Neutrophil (primary cell): ENCODE measurements around the gene KIF26B.

Experiments
- H3K27ac ChIP-seq: fragments of 200-600 bp; sonication (generic); 2 replicates; pipeline ENCODE4 v1.5.1; 2016; ENCODE audit warnings: mild to moderate bottlenecking, moderate library complexity
- H3K27me3 ChIP-seq: fragments of 200-600 bp; sonication (generic); 2 replicates; pipeline ENCODE4 v1.6.0; 2016; ENCODE audit warnings: mild to moderate bottlenecking
- H3K36me3 ChIP-seq: fragments of 200-600 bp; sonication (generic); 2 replicates; pipeline ENCODE4 v1.5.1; 2017
- H3K4me1 ChIP-seq, 2 experiments: fragments of 200-600 bp in 1 of 2; sonication (generic) in 1 of 2; 1 replicate in 1 of 2; 2 replicates in 1 of 2; pipeline versions ENCODE4 v1.5.1 to v1.6.1; 2013 to 2016; ENCODE audit warnings: low read depth in 1 of 2, low read length in 1 of 2, mild to moderate bottlenecking in 1 of 2, moderate library complexity in 1 of 2; ENCODE audit not compliant: control insufficient read depth in 1 of 2, insufficient read depth in 1 of 2
- H3K4me3 ChIP-seq, 2 experiments: fragments of 200-600 bp in 1 of 2; sonication (generic) in 1 of 2; 1 replicate in 1 of 2; 2 replicates in 1 of 2; pipeline ENCODE4 v1.5.1; 2013 to 2016; ENCODE audit warnings: low read depth in 1 of 2, low read length in 1 of 2, mild to moderate bottlenecking in 1 of 2, moderate library complexity in 1 of 2
- H3K9me3 ChIP-seq: fragments of 200-600 bp; sonication (generic); 2 replicates; pipeline ENCODE4 v1.5.1; 2016
- TF ChIP-seq, protein P1 (sequence below): fragments of 200-600 bp; sonication (generic); IDR thresholded peaks from 2 replicates; pipeline ENCODE4 v1.5.1; 2016; ENCODE audit warnings: antibody characterized with exemption

Gene KIF26B

DNA sequence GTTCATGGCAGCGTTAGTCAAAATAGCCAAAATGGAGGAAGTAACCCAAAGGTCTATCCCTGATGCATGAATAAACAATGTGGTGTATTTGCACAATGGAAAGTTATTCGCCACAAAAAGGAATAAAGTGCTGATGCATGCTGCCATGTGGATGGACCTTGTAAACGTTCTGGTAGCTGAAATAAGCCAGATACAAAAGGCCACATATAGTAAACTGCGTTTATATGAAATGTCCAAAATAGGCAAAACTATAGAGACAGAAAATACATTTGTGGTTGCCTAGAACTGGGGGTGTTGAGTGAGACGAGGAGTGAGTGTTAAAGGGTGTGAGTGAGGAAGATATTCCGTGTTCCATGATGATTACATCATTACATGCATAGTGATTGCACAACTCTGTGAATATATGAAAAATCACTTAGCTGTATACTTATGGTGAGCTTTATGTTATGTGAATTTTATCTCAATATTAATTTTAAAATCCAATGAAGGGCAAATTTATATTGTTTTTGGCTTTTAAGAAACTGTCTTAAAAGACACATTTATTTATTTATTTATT, 321.3 kb downstream of the KIF26B start:
- Histone ChIP-seq H3K4me3 (no peak overlapping the region), H3K27me3 (no peaks in the 10 kb centered on the region), H3K9me3 (no peaks in the 10 kb centered on the region), H3K4me1 (no peaks in the 10 kb centered on the region), H3K36me3 (no peaks in the 10 kb centered on the region), H3K27ac (no peak overlapping the region)
- TF ChIP-seq, protein P1, sequence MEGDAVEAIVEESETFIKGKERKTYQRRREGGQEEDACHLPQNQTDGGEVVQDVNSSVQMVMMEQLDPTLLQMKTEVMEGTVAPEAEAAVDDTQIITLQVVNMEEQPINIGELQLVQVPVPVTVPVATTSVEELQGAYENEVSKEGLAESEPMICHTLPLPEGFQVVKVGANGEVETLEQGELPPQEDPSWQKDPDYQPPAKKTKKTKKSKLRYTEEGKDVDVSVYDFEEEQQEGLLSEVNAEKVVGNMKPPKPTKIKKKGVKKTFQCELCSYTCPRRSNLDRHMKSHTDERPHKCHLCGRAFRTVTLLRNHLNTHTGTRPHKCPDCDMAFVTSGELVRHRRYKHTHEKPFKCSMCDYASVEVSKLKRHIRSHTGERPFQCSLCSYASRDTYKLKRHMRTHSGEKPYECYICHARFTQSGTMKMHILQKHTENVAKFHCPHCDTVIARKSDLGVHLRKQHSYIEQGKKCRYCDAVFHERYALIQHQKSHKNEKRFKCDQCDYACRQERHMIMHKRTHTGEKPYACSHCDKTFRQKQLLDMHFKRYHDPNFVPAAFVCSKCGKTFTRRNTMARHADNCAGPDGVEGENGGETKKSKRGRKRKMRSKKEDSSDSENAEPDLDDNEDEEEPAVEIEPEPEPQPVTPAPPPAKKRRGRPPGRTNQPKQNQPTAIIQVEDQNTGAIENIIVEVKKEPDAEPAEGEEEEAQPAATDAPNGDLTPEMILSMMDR, result no peak

DNA sequence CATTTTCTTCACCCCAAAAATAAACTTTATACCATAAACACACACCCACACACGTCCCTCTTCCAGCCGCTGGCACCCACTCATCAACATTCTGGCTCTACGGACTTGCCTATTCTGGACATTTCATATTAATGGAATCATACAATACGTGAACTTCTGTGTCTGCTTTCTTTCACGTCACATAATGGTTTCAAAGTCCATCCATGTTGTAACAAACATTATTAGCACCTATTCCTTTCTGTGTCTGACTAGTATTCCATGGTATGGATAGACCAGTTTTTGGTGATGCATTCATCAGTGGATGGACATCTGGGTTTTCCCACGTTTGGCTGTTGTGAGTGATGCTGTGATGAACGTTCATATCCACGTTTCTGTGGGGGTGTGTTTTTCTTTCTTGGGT, 323.2 kb downstream of the KIF26B start:
- no peaks in the 10 kb centered on the region for H3K9me3 ChIP-seq
- H3K4me3 ChIP-seq, result no peak overlapping the region
- no peaks in the 10 kb centered on the region for H3K27me3 ChIP-seq
- TF ChIP-seq, protein P1, result no peak
- no peaks in the 10 kb centered on the region for H3K36me3 ChIP-seq
- no peak overlapping the region for H3K27ac ChIP-seq
- H3K4me1 ChIP-seq, result no peaks in the 10 kb centered on the region

DNA sequence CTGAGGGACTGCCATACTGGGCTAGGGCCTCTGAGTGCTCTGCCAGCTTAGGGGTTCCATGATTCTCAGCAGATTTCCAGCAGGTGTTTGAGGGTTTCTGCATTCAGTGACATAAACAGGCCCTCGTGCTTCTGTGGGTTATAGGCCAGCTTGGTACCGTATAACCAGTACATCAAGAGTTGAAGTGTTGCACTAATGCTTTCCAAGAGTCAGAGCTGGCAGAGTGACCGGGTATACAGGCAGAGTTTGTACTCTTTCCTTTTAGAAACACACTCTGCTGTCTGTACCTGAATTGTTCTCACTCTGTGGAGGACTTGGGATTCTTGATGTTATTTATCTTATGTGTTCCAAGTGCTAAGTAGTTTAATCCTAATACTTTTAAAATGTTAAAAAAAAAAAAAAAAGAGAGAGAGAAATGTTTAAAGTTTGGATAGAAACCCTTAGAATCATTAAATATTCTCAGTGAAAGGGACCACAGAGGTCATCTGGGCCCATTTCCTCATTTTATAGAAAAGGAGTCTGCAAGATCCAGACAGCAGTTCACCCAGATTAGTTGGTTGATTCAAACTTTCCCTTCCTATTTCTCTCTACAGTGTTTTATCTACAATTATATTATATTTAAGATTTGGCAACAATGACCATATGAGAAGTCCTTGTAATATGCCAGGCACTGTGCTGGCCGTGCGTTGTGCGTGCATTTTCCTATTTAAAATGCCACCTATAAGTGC, 325.8 kb downstream of the KIF26B start:
- Histone ChIP-seq H3K27ac (no peak overlapping the region), H3K9me3 (no peaks in the 10 kb centered on the region), H3K4me1 (no peaks in the 10 kb centered on the region), H3K36me3 (no peaks in the 10 kb centered on the region), H3K4me3 (no peak overlapping the region), H3K27me3 (no peaks in the 10 kb centered on the region)
- TF ChIP-seq, protein P1, result no peak

DNA sequence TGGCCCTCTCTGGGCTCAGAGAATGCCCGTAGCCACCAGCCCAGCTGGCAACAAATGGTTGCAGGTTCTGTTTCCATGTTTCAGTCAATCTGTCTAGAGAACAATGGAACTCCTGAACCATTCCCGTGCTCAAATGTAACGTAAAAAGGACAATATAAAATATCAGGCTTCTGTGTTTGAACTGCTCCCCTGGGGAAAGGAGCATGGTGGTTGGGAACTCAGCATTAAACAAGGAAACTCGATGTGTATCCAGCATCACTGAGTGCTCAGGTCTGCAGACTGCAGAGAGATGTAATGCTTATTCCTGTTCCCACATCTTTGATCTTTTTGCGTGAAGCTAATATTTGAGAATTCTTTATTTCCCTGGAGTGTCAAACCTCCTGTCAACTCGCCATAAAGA, 326.5 kb downstream of the KIF26B start:
- H3K9me3 ChIP-seq, result no peaks in the 10 kb centered on the region
- no peaks in the 10 kb centered on the region for H3K36me3 ChIP-seq
- H3K4me3 ChIP-seq, result no peak overlapping the region
- H3K27me3 ChIP-seq, result no peaks in the 10 kb centered on the region
- TF ChIP-seq, protein P1, result no peak
- no peak overlapping the region for H3K27ac ChIP-seq
- H3K4me1 ChIP-seq, result no peaks in the 10 kb centered on the region

DNA sequence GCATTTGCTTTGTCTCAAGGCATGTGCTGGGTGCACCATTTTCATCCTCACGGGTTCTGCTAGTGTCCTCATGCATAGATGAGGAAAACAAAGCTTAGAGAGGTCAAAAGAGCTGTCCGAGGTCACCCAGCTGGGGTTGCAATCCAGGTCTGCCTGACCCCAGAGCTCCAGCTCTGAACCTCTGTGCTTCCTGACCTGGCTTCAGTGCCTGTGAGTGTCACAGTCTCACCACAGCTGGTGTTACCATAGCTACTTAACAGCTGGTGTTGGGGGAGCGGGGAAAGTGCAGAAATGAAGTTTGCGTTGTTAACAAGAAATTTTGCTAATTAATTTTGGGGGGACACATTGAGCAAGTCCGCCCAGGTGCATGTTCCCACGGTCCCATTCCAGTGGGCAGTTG, 328.5 kb downstream of the KIF26B start:
- Histone ChIP-seq H3K36me3 (no peaks in the 10 kb centered on the region), H3K27ac (no peak overlapping the region), H3K4me1 (no peaks in the 10 kb centered on the region), H3K27me3 (no peaks in the 10 kb centered on the region), H3K9me3 (no peaks in the 10 kb centered on the region), H3K4me3 (no peak overlapping the region)
- TF ChIP-seq, protein P1, result no peak
